ENCODE data around the gene MYO16. TPM values are rescaled to one million over a fixed set of nuclear protein-coding genes. Genes with fewer than 3 reads are reported as not detected.

Gene MYO16
- total RNA-seq, 1 experiment from 2014 or later: not detected

- Mint-ChIP-seq H3K9me3 (no peaks in the 10 kb centered on the region), H3K4me3 (no peak overlapping the region), H3K27ac (no peak overlapping the region), H3K27me3 (ENCODE audit: low read depth) (no peaks in the 10 kb centered on the region), H3K36me3 (ENCODE audit: insufficient read depth in 1 of 3, low read depth in 3 of 3) (no peaks in the 10 kb centered on the region), H3K4me1 (peaks cover 8 to 20% of the 10 kb centered on the region in 2 experiments)
- no peak overlapping the region for H4K5ac ChIP-seq (ENCODE audit: insufficient read length, low read depth, low read length)
- no peak overlapping the region for H4K8ac ChIP-seq (replicated peaks; ENCODE audit: insufficient read length, low read depth, low read length)
- no peak overlapping the region for H2BK15ac ChIP-seq (ENCODE audit: low read depth, low read length)
- no peak overlapping the region for H2BK120ac ChIP-seq (ENCODE audit: low read depth, low read length, poor library complexity, severe bottlenecking)
- H3K14ac ChIP-seq (ENCODE audit: insufficient read depth, low read length): no peak overlapping the region
- no peaks in the 10 kb centered on the region for H3K79me1 ChIP-seq (ENCODE audit: insufficient read depth, low read depth, low read length, poor library complexity, severe bottlenecking)
- no peak overlapping the region for H3K9ac ChIP-seq (ENCODE audit: extremely low read depth, insufficient read length, low read length)
- H3K23ac ChIP-seq (ENCODE audit: insufficient read length, low read depth, low read length): no peak overlapping the region
- no peak overlapping the region for H3K4me2 ChIP-seq (ENCODE audit: insufficient read depth, insufficient read length, low read length)
- H3K27me3 ChIP-seq (ENCODE audit: insufficient read depth, low read length): no peaks in the 10 kb centered on the region
- no peaks in the 10 kb centered on the region for H3K23me2 ChIP-seq (ENCODE audit: insufficient read length, low read depth, low read length, poor library complexity, severe bottlenecking)
- no peak overlapping the region for H3K27ac ChIP-seq (ENCODE audit: insufficient read length, low read depth, low read length)
- no peak overlapping the region for H2BK5ac ChIP-seq (ENCODE audit: insufficient read length, low read length)
- no peaks in the 10 kb centered on the region for H3K79me2 ChIP-seq (ENCODE audit: insufficient read depth, low read length)
- no peak overlapping the region for H4K91ac ChIP-seq (ENCODE audit: insufficient read length, low read depth, low read length)
- no peaks in the 10 kb centered on the region for H3K4me1 ChIP-seq (ENCODE audit: insufficient read depth, low read length)
- WGBS (ENCODE audit: extremely low coverage, insufficient read length, low lambda C conversion rate): no CpG with 5 or more reads among the region's 8 CpGs
- no peak overlapping the region for H2AK5ac ChIP-seq (ENCODE audit: insufficient read length, low read length)
- DNase-seq: no peak
- no peaks in the 10 kb centered on the region for H4K20me1 ChIP-seq (ENCODE audit: control insufficient read depth, insufficient read depth, insufficient read length)
- H3T11ph ChIP-seq (ENCODE audit: low read length): no peak overlapping the region
- no peaks in the 10 kb centered on the region for H3K9me3 ChIP-seq (ENCODE audit: control insufficient read depth, low read depth, low read length)
- H2BK12ac ChIP-seq (ENCODE audit: insufficient read length, low read depth, low read length): no peak overlapping the region
- no peak for TF ChIP-seq CTCF (conservative IDR thresholded peaks at IDR 0.05)
- no peak overlapping the region for H3K18ac ChIP-seq (ENCODE audit: insufficient read length, low read depth, low read length)
- no peak overlapping the region for H3K4ac ChIP-seq (ENCODE audit: low read depth, low read length)
- H2BK20ac ChIP-seq (ENCODE audit: low read depth, low read length, poor library complexity, severe bottlenecking): no peak overlapping the region
- no peak overlapping the region for H3K56ac ChIP-seq (ENCODE audit: insufficient read length, low read depth, low read length)
- no peak overlapping the region for H2AFZ ChIP-seq (ENCODE audit: low read length)
Measured at GRCh38 chr13:108775597-108775996, 146.2 kb downstream of the MYO16 start.
